Measurements from ENCODE around the gene ATF7.

GRCh38 chr12:53518381-53518780 lies 107.8 kb downstream of the ATF7 start:
- TF ChIP-seq REST (IDR thresholded peaks at IDR 0.05; ENCODE audit: insufficient replicate concordance, low read depth) (no peak), CTCF (IDR thresholded peaks at IDR 0.05; ENCODE audit: insufficient read depth, low read length) (no peak)

Data from HL-60 (cell line).